GM21367 (cell line): ENCODE measurements around the gene ZFAND3.

ENCODE experiments used
- ATAC-seq: cut with Tn5 transposase; IDR thresholded peaks from one replicate; pipeline ENCODE4 v1.9.1; 2021; ENCODE audit not compliant: unreplicated experiment

The ZFAND3 gene

DNA sequence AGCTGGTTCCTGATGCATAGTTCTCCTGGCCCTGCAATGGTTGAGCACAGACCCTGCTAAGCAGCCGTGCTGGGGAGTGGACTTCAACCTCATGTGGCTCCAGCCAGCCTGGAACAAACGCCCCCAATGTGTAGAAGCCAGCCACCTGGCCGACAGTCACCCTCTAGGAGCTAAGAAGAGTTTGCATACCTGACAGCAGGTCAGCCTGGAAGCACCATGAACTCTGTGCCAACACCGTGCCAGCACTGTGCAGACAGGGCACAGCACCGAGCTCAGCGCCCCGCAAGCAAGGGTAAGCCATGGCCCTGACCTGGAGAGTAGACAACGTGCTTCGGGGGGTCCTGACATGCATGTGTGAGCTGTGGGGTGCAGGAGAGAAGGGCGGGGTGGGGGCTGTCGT, 356.3 kb downstream of the ZFAND3 start:
- ATAC-seq, result no peak

GRCh38 chr6:38176797-38177751, 357.5 kb downstream of the ZFAND3 start:
- no peak for ATAC-seq

- ATAC-seq, result no peak
Measured at GRCh38 chr6:38177882-38178583, 358.5 kb downstream of the ZFAND3 start.

DNA sequence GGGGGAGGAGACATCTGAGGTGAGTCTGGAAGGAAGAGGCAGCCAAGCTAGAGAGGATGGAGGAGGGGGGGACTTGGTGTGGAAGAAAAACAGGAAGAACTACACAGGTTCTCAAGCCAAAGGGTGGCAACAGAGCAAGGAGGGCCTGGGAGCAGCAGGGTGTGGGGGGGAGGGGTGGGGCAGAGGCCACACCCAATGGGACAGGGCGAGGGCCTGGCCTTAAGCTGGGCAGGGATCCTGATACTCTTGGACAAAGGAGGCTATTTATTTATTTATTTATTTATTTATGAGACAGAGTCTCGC, 359.0 kb downstream of the ZFAND3 start:
- no peak for ATAC-seq

DNA sequence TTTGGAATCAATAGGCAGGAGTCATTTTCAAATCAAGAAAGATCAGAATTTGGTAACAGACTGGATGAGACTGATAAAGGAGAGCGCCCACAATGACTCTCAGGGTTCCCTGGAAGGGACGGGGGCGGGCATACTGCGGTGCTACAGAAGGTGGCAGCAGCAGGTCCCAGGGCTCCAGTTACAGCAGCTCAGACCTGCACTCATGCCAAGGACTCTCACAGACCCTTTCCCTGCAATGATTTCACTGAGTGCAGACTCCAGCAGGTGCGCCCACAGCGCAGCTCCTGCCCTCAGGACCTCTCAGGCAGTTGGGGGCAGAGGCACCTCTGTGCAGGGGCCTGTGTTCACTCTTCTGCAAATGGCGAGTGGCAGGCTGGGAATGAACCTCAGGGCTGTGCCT, 359.8 kb downstream of the ZFAND3 start:
- no peak for ATAC-seq

DNA sequence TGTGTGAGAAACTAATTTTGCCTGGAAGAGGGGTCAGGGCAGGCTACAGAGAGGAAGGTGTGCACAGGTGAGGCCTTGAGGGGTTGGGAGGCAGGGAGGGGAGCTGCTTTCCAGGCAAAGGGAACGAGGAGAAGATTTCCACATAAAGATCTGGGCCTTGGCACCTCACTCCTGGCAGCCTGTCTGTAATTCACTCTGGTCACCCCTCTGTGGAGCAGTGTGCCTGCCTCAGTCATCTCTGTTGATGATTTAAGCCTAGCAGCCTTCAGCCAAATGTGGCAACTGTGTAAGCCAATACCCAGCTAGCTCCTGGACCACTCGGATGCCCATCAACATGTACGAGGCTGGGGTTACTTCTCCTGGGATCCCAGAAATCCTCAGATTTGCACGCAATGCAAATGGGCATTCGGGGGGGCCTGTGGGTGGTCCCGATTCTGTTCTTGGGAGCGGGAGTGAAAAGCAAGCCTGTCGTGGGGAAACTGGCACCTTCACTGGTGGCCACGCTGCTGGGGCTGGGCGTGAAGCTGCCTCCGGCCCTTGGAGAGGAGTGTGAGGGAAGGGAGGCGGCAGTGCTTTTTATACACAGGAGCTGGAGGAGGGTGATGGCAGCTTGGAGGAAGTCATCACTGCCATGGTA, 360.4 kb downstream of the ZFAND3 start:
- no peak for ATAC-seq

GRCh38 chr6:38180586-38180985, 361.1 kb downstream of the ZFAND3 start:
- no peak for ATAC-seq

GRCh38 chr6:38182426-38182825, 362.9 kb downstream of the ZFAND3 start:
- ATAC-seq, result no peak

DNA sequence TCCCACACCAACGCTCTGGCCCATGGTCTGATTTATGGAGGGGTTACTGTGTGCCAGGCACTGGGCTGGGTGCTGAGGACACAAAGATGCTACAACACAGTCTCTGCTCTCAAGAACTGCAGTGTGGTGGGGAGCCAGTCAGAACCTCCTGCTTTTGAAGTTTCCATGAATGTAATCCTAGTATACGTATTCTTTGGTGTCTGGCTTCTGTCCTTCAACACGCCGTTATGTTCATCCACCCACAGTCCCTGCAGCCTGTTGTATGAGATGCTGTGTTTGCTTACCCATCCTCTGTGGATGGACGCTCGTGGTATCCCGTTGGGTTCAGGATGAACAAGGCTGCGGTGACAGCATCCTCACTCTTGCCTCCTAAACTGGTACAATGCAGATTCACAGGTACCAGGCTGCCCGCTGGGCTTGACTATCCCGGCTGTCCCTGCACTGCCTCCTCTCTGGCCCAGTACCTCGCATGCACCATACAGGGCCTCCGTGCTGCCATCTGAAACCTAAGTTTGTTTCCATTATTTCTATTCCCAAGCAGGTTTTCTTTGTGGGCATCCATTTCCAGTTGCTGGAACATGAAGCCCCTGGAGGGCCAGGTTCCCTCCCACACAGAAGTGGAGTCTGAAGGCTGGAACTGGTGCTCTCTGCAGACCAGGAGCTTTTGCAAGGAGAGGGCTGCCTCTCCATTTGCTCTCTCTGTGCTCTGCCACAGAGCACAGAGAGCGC, 364.5 kb downstream of the ZFAND3 start:
- ATAC-seq, result no peak

GRCh38 chr6:38184585-38185080, 365.1 kb downstream of the ZFAND3 start:
- ATAC-seq, result no peak

DNA sequence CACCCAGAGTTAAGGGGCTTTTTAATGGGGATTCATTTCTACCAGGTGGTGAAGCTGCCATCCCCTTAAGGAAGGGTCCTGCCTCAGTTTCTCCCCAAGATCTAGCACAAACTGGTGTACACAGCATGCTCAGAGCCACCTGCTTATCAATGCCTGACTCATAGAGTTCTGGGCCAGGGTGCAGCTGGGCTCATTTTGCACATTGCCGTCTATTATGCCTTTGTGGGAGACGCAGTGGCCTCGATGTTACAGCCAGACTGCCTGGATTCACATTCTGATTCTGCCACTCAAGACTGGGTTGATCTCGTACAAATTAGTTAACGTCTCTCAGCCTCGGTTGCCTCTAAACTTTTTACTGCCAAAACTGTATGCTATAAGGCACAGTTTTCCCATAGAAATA, 365.7 kb downstream of the ZFAND3 start:
- ATAC-seq, result no peak

- ATAC-seq, result no peak
Measured at GRCh38 chr6:38185752-38186151, 366.2 kb downstream of the ZFAND3 start.

GRCh38 chr6:38187325-38187724, 367.8 kb downstream of the ZFAND3 start:
- ATAC-seq, result no peak

- ATAC-seq, result no peak
Measured at GRCh38 chr6:38187811-38188590, 368.5 kb downstream of the ZFAND3 start.

GRCh38 chr6:38188677-38189335, 369.3 kb downstream of the ZFAND3 start:
- ATAC-seq, result no peak

GRCh38 chr6:38191418-38191817, 371.9 kb downstream of the ZFAND3 start:
- no peak for ATAC-seq

- ATAC-seq, result no peak
Measured at GRCh38 chr6:38192011-38192410, 372.5 kb downstream of the ZFAND3 start.

GRCh38 chr6:38192487-38192886, 373.0 kb downstream of the ZFAND3 start:
- ATAC-seq, result no peak

GRCh38 chr6:38193051-38193450, 373.5 kb downstream of the ZFAND3 start:
- ATAC-seq, result no peak
